GM19043 (cell line): ENCODE data around the gene SERINC5.

Experiments
- ATAC-seq: cut with Tn5 transposase; IDR thresholded peaks from one replicate; pipeline ENCODE4 v1.9.1; 2021; ENCODE audit warnings: low read depth; ENCODE audit not compliant: unreplicated experiment

SERINC5 gene

GRCh38 chr5:80230269-80230992, 25.4 kb downstream of the SERINC5 start:
- ATAC-seq, result no peak

GRCh38 chr5:80229902-80230255, 26.0 kb downstream of the SERINC5 start:
- no peak for ATAC-seq

GRCh38 chr5:80227979-80228596, 27.8 kb downstream of the SERINC5 start:
- no peak for ATAC-seq

DNA sequence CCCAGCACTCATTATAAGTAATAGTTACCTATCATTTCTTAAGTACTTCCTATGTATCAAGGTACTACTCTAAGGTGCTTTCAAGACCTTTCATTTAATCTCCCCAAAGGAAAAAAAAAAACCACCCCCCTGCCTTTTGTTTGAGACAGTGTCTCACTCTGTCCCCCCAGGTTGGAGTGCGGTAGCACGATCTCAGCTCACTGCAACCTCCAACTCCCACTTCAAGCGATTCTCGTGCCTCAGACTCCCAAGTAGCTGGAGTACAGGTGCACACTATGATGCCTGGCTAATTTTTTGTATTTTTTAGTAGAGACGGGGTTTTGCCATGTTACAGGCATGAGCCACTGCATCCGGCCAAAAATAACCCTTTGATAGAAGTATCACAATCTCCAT, 29.9 kb downstream of the SERINC5 start:
- no peak for ATAC-seq

DNA sequence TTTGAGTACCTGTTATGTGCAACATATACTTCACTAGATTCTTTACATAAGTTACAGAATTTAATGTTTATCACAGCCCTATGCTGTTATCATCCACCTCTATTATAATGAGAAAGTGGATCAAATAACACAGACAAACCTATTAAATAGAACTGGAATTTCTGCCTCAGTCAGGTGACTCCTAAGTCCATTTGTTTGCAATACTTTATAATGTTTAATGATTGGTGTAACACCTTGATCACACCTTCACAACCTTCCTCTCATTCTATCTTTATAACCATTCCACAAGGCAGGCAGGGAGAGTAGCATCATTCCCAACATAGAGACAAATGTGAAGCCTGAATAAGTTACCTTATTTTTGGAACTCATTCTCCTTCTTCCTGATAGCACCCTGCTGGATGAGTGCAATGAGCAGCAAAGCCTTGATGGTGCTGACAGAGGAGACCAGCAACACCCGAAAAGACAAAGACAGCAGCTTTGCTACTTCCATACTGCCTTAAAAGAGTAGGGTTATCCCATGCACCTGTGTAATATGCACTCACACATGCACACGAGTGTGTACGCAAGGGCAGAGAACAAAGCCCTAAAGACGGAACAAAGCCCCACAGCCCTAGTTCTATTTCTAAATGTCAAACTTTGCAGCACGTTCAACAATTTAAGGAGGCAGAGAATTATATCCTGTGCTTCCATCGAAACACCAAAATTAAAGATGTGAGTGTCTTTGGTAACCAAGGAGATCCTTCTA, 30.5 kb downstream of the SERINC5 start:
- no peak for ATAC-seq

- no peak for ATAC-seq
Measured at GRCh38 chr5:80223561-80223960, 32.3 kb downstream of the SERINC5 start.

- ATAC-seq, result no peak
Measured at GRCh38 chr5:80220245-80220897, 35.5 kb downstream of the SERINC5 start.

DNA sequence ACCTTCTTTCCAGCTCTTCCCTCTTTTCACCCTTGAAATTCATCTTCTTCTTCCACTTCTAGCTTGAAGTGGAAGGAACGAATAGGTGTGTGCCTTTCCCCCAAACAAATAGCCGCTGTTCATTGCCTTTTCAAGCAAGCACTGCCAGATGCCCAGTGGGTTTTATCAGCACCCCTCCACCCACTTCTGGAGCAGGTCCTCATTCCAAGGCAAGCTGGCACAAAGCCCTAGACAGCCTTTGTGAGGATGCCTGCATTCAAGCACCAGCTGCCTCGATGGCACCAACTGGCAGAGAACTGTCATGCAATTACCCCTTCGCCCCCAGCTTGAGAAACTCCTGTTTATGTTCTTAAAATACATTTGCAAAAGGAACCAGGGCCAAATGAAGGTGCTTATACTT, 36.5 kb downstream of the SERINC5 start:
- ATAC-seq, result no peak

GRCh38 chr5:80217667-80218066, 38.2 kb downstream of the SERINC5 start:
- ATAC-seq, result no peak

DNA sequence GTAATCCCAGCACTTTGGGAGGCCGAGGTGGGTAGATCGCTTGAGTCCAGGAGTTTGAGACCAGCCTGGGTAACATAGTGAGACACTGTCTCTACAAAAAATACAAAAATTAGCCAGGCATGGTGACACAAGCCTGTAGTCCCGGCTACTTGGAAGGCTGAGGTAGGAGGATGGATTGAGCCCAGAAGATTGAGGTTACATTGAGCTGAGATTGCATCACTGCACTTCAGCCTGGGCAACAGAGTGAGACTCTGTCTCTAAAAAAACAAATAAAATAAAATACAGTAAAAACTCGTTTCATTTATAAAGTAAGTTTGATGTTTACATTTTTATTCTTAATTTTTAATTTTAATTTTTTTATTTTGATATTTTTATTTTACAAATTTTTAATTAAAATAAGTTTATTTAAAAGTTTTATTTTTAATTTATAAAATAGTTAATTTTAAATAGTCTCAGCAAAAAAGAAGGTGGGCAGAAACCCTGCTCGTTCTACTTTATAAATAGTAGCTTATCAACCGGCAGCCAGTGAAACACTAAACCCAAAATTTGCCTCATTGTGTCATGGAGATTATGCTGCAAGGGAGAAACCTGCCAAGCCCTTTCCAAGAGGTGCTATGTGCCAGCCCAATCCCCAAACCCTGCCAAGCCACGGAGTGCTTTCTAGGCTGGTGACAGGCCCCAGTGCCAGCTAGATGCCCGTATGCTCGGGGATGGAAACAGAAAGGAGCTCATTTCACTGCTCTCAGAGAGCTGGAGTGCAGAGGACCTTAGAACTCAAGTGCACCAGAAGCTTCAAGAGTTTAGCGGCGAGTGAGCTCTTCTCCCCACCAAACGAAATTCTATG, 38.9 kb downstream of the SERINC5 start:
- ATAC-seq, result no peak

DNA sequence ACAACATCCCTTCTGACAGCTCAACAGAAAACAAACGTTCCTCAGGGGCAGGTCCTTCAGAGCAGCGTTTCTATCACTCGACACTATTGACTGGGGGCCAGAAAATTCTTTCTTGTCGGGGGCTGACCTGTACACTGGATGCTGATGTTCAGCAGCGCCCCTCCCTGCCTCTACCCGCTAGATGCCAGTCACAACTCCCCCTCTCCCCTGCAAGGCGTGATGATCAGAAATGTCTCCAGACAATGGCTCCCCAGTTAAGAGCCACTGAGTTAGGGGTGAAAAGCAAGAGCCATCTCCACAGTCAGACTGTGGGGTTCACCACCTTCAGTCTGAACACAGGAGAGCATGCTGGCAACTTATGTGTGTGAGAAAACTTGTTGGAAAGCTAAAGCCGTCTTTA, 39.8 kb downstream of the SERINC5 start:
- no peak for ATAC-seq

GRCh38 chr5:80215523-80215922, 40.3 kb downstream of the SERINC5 start:
- no peak for ATAC-seq

DNA sequence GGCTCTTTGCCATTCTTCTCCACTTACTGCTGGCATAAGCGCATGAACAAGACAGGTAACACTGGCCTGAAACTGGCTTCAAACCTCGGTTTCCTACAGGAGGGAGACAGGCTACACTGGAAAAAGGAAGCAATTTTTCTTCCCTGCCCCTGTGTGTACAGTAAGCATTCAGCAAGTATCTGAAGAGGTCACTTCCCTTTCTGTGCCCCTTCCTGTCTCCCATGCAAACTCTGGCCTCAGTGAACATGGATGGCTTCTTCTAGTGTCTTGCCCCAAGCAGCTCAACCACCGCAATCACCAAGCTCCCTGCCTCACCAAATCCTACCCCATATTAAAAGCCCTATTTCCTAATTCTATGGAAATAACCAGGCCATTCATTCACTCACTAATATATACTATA, 42.4 kb downstream of the SERINC5 start:
- no peak for ATAC-seq

GRCh38 chr5:80212171-80212667, 43.6 kb downstream of the SERINC5 start:
- ATAC-seq, result no peak

DNA sequence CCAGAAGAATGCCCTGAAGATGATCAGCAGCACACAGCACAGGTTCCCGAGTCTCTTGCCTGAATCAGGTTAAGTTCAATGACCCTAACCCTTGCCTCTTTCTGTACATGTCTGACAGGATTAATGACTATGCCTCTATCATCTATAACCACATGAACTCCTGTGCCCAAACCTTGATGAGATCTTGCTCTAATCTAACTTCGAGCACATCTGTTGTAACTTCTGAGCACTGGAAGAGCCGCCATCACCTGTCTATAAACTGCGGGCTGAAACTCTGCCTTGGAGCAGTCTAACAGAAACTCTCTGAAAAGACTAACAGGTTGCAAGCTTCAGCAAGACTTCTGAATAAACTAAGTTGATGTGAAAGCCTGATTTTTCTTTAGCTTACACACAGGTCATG, 44.5 kb downstream of the SERINC5 start:
- ATAC-seq, result no peak

GRCh38 chr5:80210014-80210413, 45.8 kb downstream of the SERINC5 start:
- no peak for ATAC-seq

GRCh38 chr5:80208381-80208780, 47.5 kb downstream of the SERINC5 start:
- no peak for ATAC-seq

- ATAC-seq, result no peak
Measured at GRCh38 chr5:80207832-80208231, 48.0 kb downstream of the SERINC5 start.

- no peak for ATAC-seq
Measured at GRCh38 chr5:80206282-80206681, 49.6 kb downstream of the SERINC5 start.

DNA sequence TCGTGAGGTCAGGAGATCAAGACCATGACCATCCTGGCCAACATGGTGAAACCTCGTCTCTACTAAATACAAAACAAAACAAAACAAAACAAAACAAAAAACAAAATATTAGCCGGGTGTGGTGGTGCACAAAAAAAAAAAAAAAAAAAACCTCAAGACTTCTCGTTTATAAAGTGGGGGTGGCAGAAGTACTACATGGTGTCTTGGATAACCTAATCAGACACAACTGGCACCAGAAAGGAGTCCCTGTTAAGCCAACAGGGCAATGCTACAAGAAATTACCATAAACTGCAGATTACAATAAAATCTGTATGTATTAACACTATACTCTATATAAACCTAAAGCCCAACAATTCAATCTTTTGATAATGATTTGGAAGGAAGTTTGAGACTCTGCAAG, 50.0 kb downstream of the SERINC5 start:
- no peak for ATAC-seq
